HL-60 (cell line): ENCODE measurements around the gene TCF19.

Experiments
- DNase-seq, 2 experiments: peaks; one replicate each; pipeline ENCODE4 v3.0.0-alpha.2; 2010 to 2020; ENCODE audit warnings: low read depth in 1 of 2, low spot score in 1 of 2
- H3K27ac ChIP-seq: fragments of 250-450 bp; sonication (Bioruptor Pico); replicated peaks from 2 replicates; pipeline ENCODE4 v1.5.1; 2020; ENCODE audit warnings: mild to moderate bottlenecking, moderate library complexity
- H3K27me3 ChIP-seq: fragments of 250-450 bp; sonication (Bioruptor Pico); 2 replicates; pipeline ENCODE4 v1.5.1; 2021; ENCODE audit warnings: mild to moderate bottlenecking, moderate library complexity; ENCODE audit not compliant: insufficient read depth, poor library complexity, severe bottlenecking
- H3K4me3 ChIP-seq: replicated peaks from 2 replicates; pipeline ENCODE4 v1.5.1; 2011; ENCODE audit warnings: mild to moderate bottlenecking, control low read depth, low read length; ENCODE audit not compliant: insufficient read depth
- CTCF ChIP-seq: IDR thresholded peaks from one replicate; pipeline ENCODE4 v1.5.1; 2011; ENCODE audit warnings: low read length, control low read depth, inconsistent platforms; ENCODE audit not compliant: insufficient read depth
- GABPA ChIP-seq: IDR thresholded peaks from 2 replicates; pipeline ENCODE4 v1.6.1; 2012; ENCODE audit warnings: low read depth
- POLR2AphosphoS5 ChIP-seq: IDR thresholded peaks from 2 replicates; pipeline ENCODE4 v1.6.1; 2012; ENCODE audit warnings: low read depth
- REST ChIP-seq: IDR thresholded peaks from 2 replicates; pipeline ENCODE4 v1.6.1; 2012; ENCODE audit warnings: low read depth; ENCODE audit not compliant: insufficient replicate concordance
- SPI1 ChIP-seq: IDR thresholded peaks from 2 replicates; pipeline ENCODE4 v1.6.1; 2012; ENCODE audit warnings: low read depth, mild to moderate bottlenecking, borderline replicate concordance

The TCF19 gene

GRCh38 chr6:31112478-31112877 is 45.9 kb upstream of the TCF19 start, which contains the start of gene C6orf15:
Gene C6orf15, minus strand, starts transcription at chr6:31112575. Its CDS starts 20 bp downstream, at chr6:31112555.
- no peak for DNase-seq
- Histone ChIP-seq H3K4me3 (no peak within 1 kb of the TSS), H3K27me3 (peaks cover 6% of the 10 kb centered on the region), H3K27ac (no peak within 1 kb of the TSS)
- TF ChIP-seq POLR2AphosphoS5: no peak
- no peak for TF ChIP-seq CTCF
- TF ChIP-seq GABPA: no peak
- TF ChIP-seq SPI1: no peak
- TF ChIP-seq REST: no peak

GRCh38 chr6:31113861-31114540 is 44.4 kb upstream of the TCF19 start:
- peaks cover 6% of the 10 kb centered on the region for H3K27me3 ChIP-seq
- TF ChIP-seq GABPA: no peak
- TF ChIP-seq POLR2AphosphoS5: no peak
- DNase-seq: no peak
- no peak overlapping the region for H3K4me3 ChIP-seq
- no peak overlapping the region for H3K27ac ChIP-seq

GRCh38 chr6:31114541-31114878 is 43.9 kb upstream of the TCF19 start, which contains the start of gene PSORS1C1:
Gene PSORS1C1, plus strand, starts transcription at chr6:31114800. Its CDS starts 14,833 bp downstream, at chr6:31129633.
- Histone ChIP-seq H3K27ac (no peak within 1 kb of the TSS), H3K27me3 (peaks cover 6% of the 10 kb centered on the region), H3K4me3 (no peak within 1 kb of the TSS)
- no peak for DNase-seq
- TF ChIP-seq SPI1 (no peak), CTCF (no peak), GABPA (no peak), REST (no peak), POLR2AphosphoS5 (no peak)

GRCh38 chr6:31114970-31115849 is 43.2 kb upstream of the TCF19 start:
- no peak overlapping the region for H3K27ac ChIP-seq
- H3K4me3 ChIP-seq: no peak overlapping the region
- no peak for DNase-seq
- no peak for TF ChIP-seq POLR2AphosphoS5
- TF ChIP-seq GABPA: no peak
- TF ChIP-seq CTCF: no peak
- TF ChIP-seq REST: no peak
- peaks cover 6% of the 10 kb centered on the region for H3K27me3 ChIP-seq
